DMS 273 treated with DMSO at 0.1 percent for 48 hours (cell line): ENCODE measurements around the gene XPA.
"Not testable (repeated sequence)": the region's sequence is repeated elsewhere in the genome, so short reads cannot be mapped to it uniquely, and the experiment has no call there.

Experiments used
- DNase-seq: peaks from one replicate; lab custom pipeline; 2025; lab: John Stamatoyannopoulos, UW

Gene XPA

GRCh38 chr9:97703437-97704344, 6.6 kb upstream of the XPA start:
- no peak for DNase-seq

- DNase-seq = not testable (repeated sequence)
Measured at GRCh38 chr9:97699824-97700223, 2.7 kb upstream of the XPA start.

- DNase-seq = not testable (repeated sequence)
Measured at GRCh38 chr9:97699281-97699680, 2.1 kb upstream of the XPA start.

- DNase-seq = no peak
Measured at GRCh38 chr9:97698865-97699264, 1.7 kb upstream of the XPA start.

GRCh38 chr9:97697837-97698236, 697 bp upstream of the XPA start:
- no peak for DNase-seq

- no peak for DNase-seq
Measured at GRCh38 chr9:97695995-97696802, 941 bp downstream of the XPA start.

GRCh38 chr9:97695390-97695789, 1.8 kb downstream of the XPA start:
- no peak for DNase-seq

GRCh38 chr9:97694769-97695168, 2.4 kb downstream of the XPA start:
- no peak for DNase-seq

GRCh38 chr9:97689401-97690180, 7.5 kb downstream of the XPA start:
- DNase-seq = no peak

- DNase-seq = no peak
Measured at GRCh38 chr9:97688654-97689053, 8.5 kb downstream of the XPA start.

- DNase-seq = no peak
Measured at GRCh38 chr9:97682242-97682641, 14.9 kb downstream of the XPA start.

GRCh38 chr9:97675655-97676054, 21.5 kb downstream of the XPA start:
- no peak for DNase-seq

GRCh38 chr9:97673922-97674321, 23.2 kb downstream of the XPA start:
- no peak for DNase-seq

GRCh38 chr9:97672403-97672802, 24.7 kb downstream of the XPA start:
- DNase-seq = no peak

GRCh38 chr9:97670586-97670985, 26.6 kb downstream of the XPA start:
- no peak for DNase-seq

GRCh38 chr9:97668485-97668884, 28.7 kb downstream of the XPA start:
- no peak for DNase-seq

GRCh38 chr9:97666907-97667686, 30.0 kb downstream of the XPA start:
- no peak for DNase-seq

GRCh38 chr9:97665742-97666141, 31.4 kb downstream of the XPA start:
- DNase-seq = no peak

- DNase-seq = no peak
Measured at GRCh38 chr9:97660847-97661246, 36.3 kb downstream of the XPA start.

- DNase-seq = no peak
Measured at GRCh38 chr9:97660340-97660739, 36.8 kb downstream of the XPA start.

GRCh38 chr9:97659771-97660170, 37.4 kb downstream of the XPA start:
- no peak for DNase-seq

GRCh38 chr9:97658707-97659106, 38.4 kb downstream of the XPA start:
- DNase-seq = no peak
